PC-9 (cell line): ENCODE data around the gene SART3.

Experiments used
- EZH2 ChIP-seq: fragments of 200-600 bp; sonication (generic); IDR thresholded peaks from 2 replicates; pipeline ENCODE4 v1.8.0; 2017; ENCODE audit warnings: antibody characterized with exemption, low read depth
- TF ChIP-seq, protein P1 (sequence below): fragments of 200-600 bp; sonication (generic); conservative IDR thresholded peaks from 2 replicates; pipeline ENCODE4 v1.6.1; 2017; ENCODE audit warnings: mixed run types, antibody characterized with exemption, mild to moderate bottlenecking, moderate library complexity

- TF ChIP-seq, protein P1, sequence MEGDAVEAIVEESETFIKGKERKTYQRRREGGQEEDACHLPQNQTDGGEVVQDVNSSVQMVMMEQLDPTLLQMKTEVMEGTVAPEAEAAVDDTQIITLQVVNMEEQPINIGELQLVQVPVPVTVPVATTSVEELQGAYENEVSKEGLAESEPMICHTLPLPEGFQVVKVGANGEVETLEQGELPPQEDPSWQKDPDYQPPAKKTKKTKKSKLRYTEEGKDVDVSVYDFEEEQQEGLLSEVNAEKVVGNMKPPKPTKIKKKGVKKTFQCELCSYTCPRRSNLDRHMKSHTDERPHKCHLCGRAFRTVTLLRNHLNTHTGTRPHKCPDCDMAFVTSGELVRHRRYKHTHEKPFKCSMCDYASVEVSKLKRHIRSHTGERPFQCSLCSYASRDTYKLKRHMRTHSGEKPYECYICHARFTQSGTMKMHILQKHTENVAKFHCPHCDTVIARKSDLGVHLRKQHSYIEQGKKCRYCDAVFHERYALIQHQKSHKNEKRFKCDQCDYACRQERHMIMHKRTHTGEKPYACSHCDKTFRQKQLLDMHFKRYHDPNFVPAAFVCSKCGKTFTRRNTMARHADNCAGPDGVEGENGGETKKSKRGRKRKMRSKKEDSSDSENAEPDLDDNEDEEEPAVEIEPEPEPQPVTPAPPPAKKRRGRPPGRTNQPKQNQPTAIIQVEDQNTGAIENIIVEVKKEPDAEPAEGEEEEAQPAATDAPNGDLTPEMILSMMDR: no peak
- TF ChIP-seq EZH2: no peak
These were observed 21.5 kb upstream of the SART3 start for GRCh38 chr12:108582509-108582908.
